ENCODE measurements around the gene CDK13.

The CDK13 gene

DNA sequence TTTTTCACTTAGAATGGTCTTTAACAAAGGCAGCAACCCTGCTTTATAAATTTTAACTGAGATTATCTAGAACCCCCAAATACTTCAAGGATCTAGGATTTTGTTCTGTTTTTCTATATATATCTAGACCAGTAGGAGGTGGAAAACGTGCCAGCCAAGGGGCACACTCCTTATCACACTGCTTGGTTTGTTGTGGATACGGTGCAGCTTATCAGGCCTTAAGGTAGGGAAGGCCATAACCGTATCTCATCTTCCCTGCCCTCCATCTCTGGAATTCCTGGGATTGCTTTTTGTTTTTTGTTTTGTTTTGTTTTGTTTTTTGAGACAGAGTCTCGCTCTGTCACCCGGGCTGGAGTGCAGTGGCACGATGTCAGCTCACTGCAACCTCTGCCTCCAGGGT lies 109.0 kb downstream of the CDK13 start:
- Mint-ChIP-seq H3K27ac (no peak overlapping the region), H3K36me3 (ENCODE audit: low read depth) (peaks cover 16% of the 10 kb centered on the region), H3K4me1 (ENCODE audit: low read depth) (peaks cover 1% of the 10 kb centered on the region), H3K4me3 (no peak overlapping the region), H3K9me3 (no peaks in the 10 kb centered on the region), H3K27me3 (ENCODE audit: low read depth) (no peaks in the 10 kb centered on the region)
- no peak for DNase-seq (ENCODE audit: low spot score)

DNA sequence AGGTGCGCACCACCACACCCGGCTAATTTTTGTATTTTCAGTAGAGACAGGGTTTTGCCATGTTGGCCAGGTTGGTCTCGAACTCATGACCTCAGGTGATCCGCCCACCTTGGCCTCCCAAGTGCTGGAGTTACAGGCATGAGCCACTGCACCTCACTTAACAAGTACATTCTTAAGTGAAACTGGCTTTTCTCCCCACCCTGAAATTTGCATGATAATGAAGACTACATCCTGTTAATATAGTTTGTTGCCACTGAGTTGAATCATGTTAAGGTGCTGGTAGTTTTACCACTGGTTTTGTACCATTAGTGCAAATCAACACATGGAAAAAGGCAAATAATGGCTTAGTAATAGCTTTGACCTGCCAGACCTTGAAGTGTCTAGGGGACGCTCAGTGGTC lies 122.2 kb downstream of the CDK13 start:
- Mint-ChIP-seq H3K4me3 (no peak overlapping the region), H3K27ac (no peak overlapping the region)
- no peak for DNase-seq (ENCODE audit: low spot score)

GRCh38 chr7:40073239-40073638 lies 123.2 kb downstream of the CDK13 start:
- H3K27me3 Mint-ChIP-seq (ENCODE audit: low read depth): no peaks in the 10 kb centered on the region
- H3K36me3 Mint-ChIP-seq (ENCODE audit: low read depth): peaks cover 6% of the 10 kb centered on the region
- peaks cover 2% of the 10 kb centered on the region for H3K4me1 Mint-ChIP-seq (ENCODE audit: low read depth)
- DNase-seq (ENCODE audit: low spot score): no peak
- no peak overlapping the region for H3K27ac Mint-ChIP-seq
- H3K4me3 Mint-ChIP-seq: no peak overlapping the region
- no peaks in the 10 kb centered on the region for H3K9me3 Mint-ChIP-seq

More for the DNA sequence above, 122.2 kb downstream of the CDK13 start:
- no peaks in the 10 kb centered on the region for H3K9me3 Mint-ChIP-seq
- H3K4me1 Mint-ChIP-seq (ENCODE audit: low read depth): peaks cover 4% of the 10 kb centered on the region
- H3K36me3 Mint-ChIP-seq (ENCODE audit: low read depth): peaks cover 6% of the 10 kb centered on the region
- no peaks in the 10 kb centered on the region for H3K27me3 Mint-ChIP-seq (ENCODE audit: low read depth)

DNA sequence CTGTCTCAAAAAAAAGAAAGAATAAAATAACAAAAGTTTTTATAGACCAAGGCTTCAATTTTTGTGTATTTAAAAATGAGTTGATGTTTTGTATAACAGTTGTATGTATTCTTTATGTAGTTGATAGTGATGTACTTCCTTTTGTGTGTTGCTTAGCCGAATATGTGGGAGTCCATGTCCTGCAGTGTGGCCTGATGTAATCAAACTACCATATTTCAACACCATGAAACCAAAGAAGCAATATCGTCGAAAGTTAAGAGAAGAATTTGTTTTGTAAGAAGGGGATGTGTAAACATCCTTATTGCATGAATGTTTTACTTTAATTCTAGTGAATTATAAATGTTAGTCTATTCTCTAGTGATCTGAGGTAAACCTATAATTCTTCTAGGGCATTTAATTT lies 127.8 kb downstream of the CDK13 start:
- H3K36me3 Mint-ChIP-seq (ENCODE audit: low read depth): peaks cover 14% of the 10 kb centered on the region
- no peak overlapping the region for H3K4me3 Mint-ChIP-seq
- no peak for DNase-seq (ENCODE audit: low spot score)
- no peaks in the 10 kb centered on the region for H3K27me3 Mint-ChIP-seq (ENCODE audit: low read depth)
- no peaks in the 10 kb centered on the region for H3K9me3 Mint-ChIP-seq
- H3K27ac Mint-ChIP-seq: no peak overlapping the region
- no peaks in the 10 kb centered on the region for H3K4me1 Mint-ChIP-seq (ENCODE audit: low read depth)

DNA sequence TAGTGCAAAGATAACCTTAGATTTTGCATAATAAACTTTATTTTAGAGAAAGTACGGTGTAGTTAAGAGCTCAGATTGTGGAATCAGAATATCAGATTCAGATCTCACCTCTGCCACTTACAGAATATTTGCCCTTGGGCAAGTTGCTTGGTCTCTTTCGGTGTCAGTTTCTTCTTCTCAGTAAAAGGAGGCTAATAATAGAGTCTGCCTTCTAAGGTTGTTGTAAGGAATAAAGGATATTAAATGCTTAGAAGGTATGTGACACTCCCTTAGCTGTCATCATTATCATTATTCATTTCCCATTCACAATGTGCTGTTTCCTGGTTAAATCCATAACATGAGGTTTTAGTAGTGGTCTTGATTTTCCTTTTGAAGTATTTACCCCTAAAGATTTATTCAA lies 142.1 kb downstream of the CDK13 start:
- H3K4me3 Mint-ChIP-seq: no peak overlapping the region
- peaks cover 49% of the 10 kb centered on the region for H3K36me3 Mint-ChIP-seq (ENCODE audit: low read depth)
- no peak for DNase-seq (ENCODE audit: low spot score)
- no peaks in the 10 kb centered on the region for H3K27me3 Mint-ChIP-seq (ENCODE audit: low read depth)
- H3K9me3 Mint-ChIP-seq: no peaks in the 10 kb centered on the region
- no peak overlapping the region for H3K27ac Mint-ChIP-seq
- no peaks in the 10 kb centered on the region for H3K4me1 Mint-ChIP-seq (ENCODE audit: low read depth)

GRCh38 chr7:40093631-40094350 lies 143.7 kb downstream of the CDK13 start:
- Mint-ChIP-seq H3K9me3 (no peaks in the 10 kb centered on the region), H3K27me3 (ENCODE audit: low read depth) (no peaks in the 10 kb centered on the region), H3K27ac (no peak overlapping the region), H3K4me1 (ENCODE audit: low read depth) (no peaks in the 10 kb centered on the region), H3K4me3 (no peak overlapping the region), H3K36me3 (ENCODE audit: low read depth) (peaks cover 39% of the 10 kb centered on the region)
- DNase-seq (ENCODE audit: low spot score): no peak

DNA sequence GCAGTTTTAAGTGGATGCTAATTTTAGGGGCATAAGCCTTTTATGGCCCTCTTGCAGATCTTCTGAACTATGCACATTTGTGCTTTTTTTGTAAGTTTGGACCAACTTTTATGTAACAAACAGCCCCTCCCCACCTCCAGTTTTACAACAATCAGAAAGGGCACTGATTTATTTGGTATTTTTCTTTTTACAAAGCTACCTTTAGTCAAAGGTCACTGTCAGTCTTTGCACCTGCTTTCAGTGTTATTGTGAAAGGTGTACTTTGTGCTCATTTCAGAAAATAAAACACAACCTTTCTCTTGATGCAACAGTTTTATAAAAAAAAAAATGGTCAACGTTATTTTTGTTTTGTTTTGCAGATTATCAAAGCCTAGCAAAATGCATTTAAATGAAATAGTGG lies 145.2 kb downstream of the CDK13 start:
- Mint-ChIP-seq H3K36me3 (ENCODE audit: low read depth) (peaks cover 32% of the 10 kb centered on the region), H3K27ac (no peak overlapping the region), H3K4me1 (ENCODE audit: low read depth) (no peaks in the 10 kb centered on the region), H3K9me3 (no peaks in the 10 kb centered on the region), H3K4me3 (no peak overlapping the region), H3K27me3 (ENCODE audit: low read depth) (no peaks in the 10 kb centered on the region)
- DNase-seq (ENCODE audit: low spot score): no peak

GRCh38 chr7:40095695-40096327 lies 145.8 kb downstream of the CDK13 start:
- Mint-ChIP-seq H3K27me3 (ENCODE audit: low read depth) (no peaks in the 10 kb centered on the region), H3K4me1 (ENCODE audit: low read depth) (no peaks in the 10 kb centered on the region), H3K36me3 (ENCODE audit: low read depth) (peaks cover 31% of the 10 kb centered on the region), H3K9me3 (no peaks in the 10 kb centered on the region), H3K27ac (no peak overlapping the region), H3K4me3 (no peak overlapping the region)
- DNase-seq (ENCODE audit: low spot score): no peak

GRCh38 chr7:40097728-40098127 lies 147.7 kb downstream of the CDK13 start:
- DNase-seq (ENCODE audit: low spot score): no peak
- Mint-ChIP-seq H3K4me3 (no peak overlapping the region), H3K9me3 (no peaks in the 10 kb centered on the region), H3K27me3 (ENCODE audit: low read depth) (no peaks in the 10 kb centered on the region), H3K27ac (no peak overlapping the region), H3K36me3 (ENCODE audit: low read depth) (peaks cover 26% of the 10 kb centered on the region), H3K4me1 (ENCODE audit: low read depth) (no peaks in the 10 kb centered on the region)

GRCh38 chr7:40098810-40099209 lies 148.8 kb downstream of the CDK13 start:
- Mint-ChIP-seq H3K27me3 (ENCODE audit: low read depth) (no peaks in the 10 kb centered on the region), H3K4me3 (no peak overlapping the region), H3K4me1 (ENCODE audit: low read depth) (no peaks in the 10 kb centered on the region), H3K27ac (no peak overlapping the region), H3K9me3 (no peaks in the 10 kb centered on the region), H3K36me3 (ENCODE audit: low read depth) (peaks cover 20% of the 10 kb centered on the region)
- DNase-seq (ENCODE audit: low spot score): no peak

DNA sequence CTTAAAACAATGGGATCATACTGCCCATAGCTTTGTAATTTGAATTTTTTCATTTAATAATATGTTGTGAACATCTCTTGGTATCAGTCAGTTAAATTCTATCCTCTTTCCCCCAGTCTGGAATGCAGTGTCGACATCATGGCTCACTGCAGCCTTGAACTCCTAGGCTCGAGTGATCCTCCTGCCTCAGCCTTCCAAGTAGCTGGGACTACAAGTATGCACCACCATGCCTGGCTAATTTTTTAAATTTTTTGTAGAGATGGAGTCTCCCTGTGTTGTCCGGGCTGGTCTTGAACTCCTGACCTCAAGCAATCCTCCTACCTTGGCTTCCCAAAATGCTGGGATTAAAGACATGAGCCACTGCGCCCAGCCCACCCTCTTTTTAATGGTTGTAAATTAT lies 149.8 kb downstream of the CDK13 start:
- Mint-ChIP-seq H3K4me3 (no peak overlapping the region), H3K27me3 (ENCODE audit: low read depth) (no peaks in the 10 kb centered on the region), H3K36me3 (ENCODE audit: low read depth) (peaks cover 10% of the 10 kb centered on the region), H3K27ac (no peak overlapping the region), H3K4me1 (ENCODE audit: low read depth) (no peaks in the 10 kb centered on the region), H3K9me3 (no peaks in the 10 kb centered on the region)
- no peak for DNase-seq (ENCODE audit: low spot score)

DNA sequence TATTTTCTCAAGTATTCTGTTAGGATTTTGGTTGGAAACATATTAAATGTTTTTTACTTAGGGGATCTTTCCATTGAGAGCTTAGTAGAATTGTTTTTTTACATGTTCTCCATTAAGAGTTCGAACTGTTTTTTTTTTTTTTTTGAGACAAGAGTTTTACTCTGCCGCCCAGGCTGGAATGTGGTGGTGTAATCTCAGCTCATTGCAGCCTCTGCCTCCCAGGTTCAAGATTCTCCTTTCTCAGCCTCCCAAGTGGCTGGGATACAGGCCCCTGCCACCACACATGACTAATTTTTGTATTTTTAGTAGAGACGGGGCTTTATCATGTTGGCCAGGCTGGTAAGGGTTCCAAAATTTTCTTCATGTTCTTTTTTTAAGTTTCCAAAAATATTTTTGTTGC lies 151.1 kb downstream of the CDK13 start:
- H3K36me3 Mint-ChIP-seq (ENCODE audit: low read depth): peaks cover under 1% of the 10 kb centered on the region
- H3K27me3 Mint-ChIP-seq (ENCODE audit: low read depth): no peaks in the 10 kb centered on the region
- no peak for DNase-seq (ENCODE audit: low spot score)
- H3K4me1 Mint-ChIP-seq (ENCODE audit: low read depth): no peaks in the 10 kb centered on the region
- no peaks in the 10 kb centered on the region for H3K9me3 Mint-ChIP-seq
- no peak overlapping the region for H3K27ac Mint-ChIP-seq
- H3K4me3 Mint-ChIP-seq: no peak overlapping the region

DNA sequence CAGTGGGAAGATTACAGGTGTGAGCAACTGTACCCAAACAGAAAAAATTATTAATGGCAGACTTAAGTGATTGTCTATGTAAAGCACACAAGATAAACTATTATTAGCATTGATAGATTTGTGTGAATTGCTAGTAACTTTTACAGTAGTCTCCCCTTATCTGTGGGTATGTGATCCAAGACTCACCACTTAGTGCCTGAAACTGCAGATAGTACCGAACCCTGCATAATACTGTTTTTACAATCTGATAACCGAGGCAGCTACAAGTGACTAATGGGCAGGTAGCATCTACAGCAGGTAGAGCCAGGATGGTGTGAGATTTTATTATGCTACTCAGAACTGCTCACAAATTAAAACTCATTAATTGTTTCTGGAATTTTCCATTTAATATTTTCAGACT lies 152.8 kb downstream of the CDK13 start:
- DNase-seq (ENCODE audit: low spot score): no peak
- Mint-ChIP-seq H3K9me3 (no peaks in the 10 kb centered on the region), H3K4me3 (no peak overlapping the region), H3K4me1 (ENCODE audit: low read depth) (no peaks in the 10 kb centered on the region), H3K36me3 (ENCODE audit: low read depth) (no peaks in the 10 kb centered on the region), H3K27ac (no peak overlapping the region), H3K27me3 (ENCODE audit: low read depth) (no peaks in the 10 kb centered on the region)

GRCh38 chr7:40105879-40106473 lies 155.9 kb downstream of the CDK13 start:
- Mint-ChIP-seq H3K27me3 (ENCODE audit: low read depth) (no peaks in the 10 kb centered on the region), H3K36me3 (ENCODE audit: low read depth) (no peaks in the 10 kb centered on the region), H3K4me1 (ENCODE audit: low read depth) (no peaks in the 10 kb centered on the region), H3K27ac (no peak overlapping the region), H3K9me3 (no peaks in the 10 kb centered on the region), H3K4me3 (no peak overlapping the region)
- DNase-seq (ENCODE audit: low spot score): no peak
